ENCODE results near the gene CACHD1.

Gene CACHD1

GRCh38 chr1:64555947-64556346, 86.0 kb downstream of the CACHD1 start:
- DNase-seq: no peak

GRCh38 chr1:64561993-64562392, 92.1 kb downstream of the CACHD1 start:
- DNase-seq: no peak

GRCh38 chr1:64563958-64564565, 94.1 kb downstream of the CACHD1 start:
- no peak for DNase-seq

- DNase-seq: no peak
Observed at GRCh38 chr1:64564891-64565290, 95.0 kb downstream of the CACHD1 start.

- no peak for DNase-seq
Observed at GRCh38 chr1:64567426-64568170, 97.7 kb downstream of the CACHD1 start.

GRCh38 chr1:64568171-64568450, 98.2 kb downstream of the CACHD1 start:
- no peak for DNase-seq

GRCh38 chr1:64569411-64569810, 99.5 kb downstream of the CACHD1 start:
- no peak for DNase-seq

GRCh38 chr1:64570267-64570855, 100.4 kb downstream of the CACHD1 start:
- no peak for DNase-seq

GRCh38 chr1:64572222-64572900, 102.4 kb downstream of the CACHD1 start:
- no peak for DNase-seq

- DNase-seq: no peak
Observed at GRCh38 chr1:64574301-64574700, 104.4 kb downstream of the CACHD1 start.

GRCh38 chr1:64575881-64576676, 106.2 kb downstream of the CACHD1 start:
- no peak for DNase-seq

GRCh38 chr1:64578270-64578973, 108.5 kb downstream of the CACHD1 start:
- no peak for DNase-seq

GRCh38 chr1:64579767-64580166, 109.8 kb downstream of the CACHD1 start:
- DNase-seq: no peak

- no peak for DNase-seq
Observed at GRCh38 chr1:64581135-64581842, 111.4 kb downstream of the CACHD1 start.

GRCh38 chr1:64581843-64582185, 111.9 kb downstream of the CACHD1 start:
- DNase-seq: no peak

- no peak for DNase-seq
Observed at GRCh38 chr1:64584479-64584878, 114.5 kb downstream of the CACHD1 start.

GRCh38 chr1:64588876-64589275, 118.9 kb downstream of the CACHD1 start:
- DNase-seq: no peak

- no peak for DNase-seq
Observed at GRCh38 chr1:64590316-64590715, 120.4 kb downstream of the CACHD1 start.

GRCh38 chr1:64594446-64594845, 124.5 kb downstream of the CACHD1 start:
- no peak for DNase-seq

GRCh38 chr1:64595871-64596515, 126.1 kb downstream of the CACHD1 start:
- no peak for DNase-seq

GRCh38 chr1:64597113-64597512, 127.2 kb downstream of the CACHD1 start:
- DNase-seq: no peak
